Choroid plexus epithelial cell (primary cell): ENCODE results near the gene CABLES2.

Experiments
- DNase-seq: peaks from one replicate; pipeline ENCODE4 v3.0.0-alpha.2; 2010; ENCODE audit warnings: low read depth
- H3K4me3 ChIP-seq: 2 replicates; pipeline ENCODE4 v1.5.1; 2011; ENCODE audit warnings: low read depth, mild to moderate bottlenecking, control low read depth, low read length, moderate library complexity
- CTCF ChIP-seq: conservative IDR thresholded peaks from 2 replicates; pipeline ENCODE4 v1.5.1; 2011; ENCODE audit warnings: low read depth, mild to moderate bottlenecking, control low read depth, inconsistent platforms, low read length, moderate library complexity

CABLES2 gene

GRCh38 chr20:62405981-62406513 lies 1.0 kb downstream of the CABLES2 start:
- TF ChIP-seq CTCF, result no peak
- H3K4me3 ChIP-seq, result peak overlapping the region; percentile 61
- no peak for DNase-seq

- peak; percentile 70 for DNase-seq
- TF ChIP-seq CTCF, result peak; percentile 76
- H3K4me3 ChIP-seq, result no peak overlapping the region
These were observed 1.7 kb downstream of the CABLES2 start for GRCh38 chr20:62405108-62405980.

DNA sequence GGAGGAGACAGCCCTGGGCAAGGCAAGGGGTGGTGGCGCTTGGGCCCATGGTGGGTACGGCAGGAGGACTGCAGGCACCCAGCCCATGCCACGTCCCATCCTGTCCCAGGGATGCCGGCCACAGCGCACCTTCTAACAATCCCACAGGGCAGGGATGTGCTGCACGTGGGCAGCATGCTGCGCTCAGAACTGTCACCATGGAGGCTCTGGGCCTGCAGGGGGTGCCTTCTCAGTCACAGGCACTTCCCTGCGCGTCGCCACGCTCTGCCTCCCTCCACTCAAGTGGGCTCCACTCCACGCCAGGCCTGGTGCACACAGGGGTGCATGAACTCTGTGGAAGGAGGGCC lies 2.4 kb downstream of the CABLES2 start:
- no peak for TF ChIP-seq CTCF
- DNase-seq, result no peak
- no peak overlapping the region for H3K4me3 ChIP-seq

- no peak for DNase-seq
- no peak for TF ChIP-seq CTCF
- H3K4me3 ChIP-seq, result no peak overlapping the region
These were observed 2.9 kb downstream of the CABLES2 start for GRCh38 chr20:62404112-62404665.

- DNase-seq, result no peak
- TF ChIP-seq CTCF, result no peak
- no peak overlapping the region for H3K4me3 ChIP-seq
These were observed 3.8 kb downstream of the CABLES2 start for GRCh38 chr20:62403331-62403730.

DNA sequence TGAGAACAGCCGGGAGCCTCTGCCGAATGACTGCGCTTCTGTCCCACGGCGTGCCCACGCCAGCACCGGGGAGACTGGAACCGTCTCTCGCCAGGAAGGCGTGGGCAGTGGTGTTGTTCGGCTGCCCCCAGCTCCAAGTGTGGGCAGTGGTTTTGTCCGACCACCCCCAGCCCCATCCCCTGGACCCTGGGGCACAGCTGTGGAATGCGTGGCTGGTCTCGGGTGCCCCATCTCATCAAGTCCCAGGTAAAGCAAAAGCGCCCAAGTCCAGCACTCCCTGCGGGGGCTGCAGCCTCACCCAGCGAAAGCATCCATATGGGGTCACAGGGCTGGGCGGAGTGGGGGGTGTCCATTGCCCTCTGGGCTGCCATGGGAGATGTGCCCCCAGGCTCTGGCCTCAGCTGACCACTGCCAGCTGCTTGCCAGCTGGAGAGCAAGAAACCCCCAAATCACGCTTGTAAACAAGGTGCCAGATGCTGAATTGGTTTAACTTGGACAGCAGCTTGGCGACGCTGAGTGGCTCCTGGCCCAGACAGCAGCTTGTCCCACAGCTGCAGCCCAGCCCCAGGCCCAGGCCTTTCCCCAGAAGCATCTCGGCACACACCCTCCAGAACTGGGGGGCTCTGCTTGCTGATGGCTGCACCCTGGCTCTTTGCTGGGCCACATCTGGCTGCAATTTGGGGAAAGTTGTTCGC lies 4.5 kb downstream of the CABLES2 start:
- H3K4me3 ChIP-seq, result no peak overlapping the region
- no peak for DNase-seq
- TF ChIP-seq CTCF, result no peak
